DMS114 treated with DMSO at 0.1 percent for 48 hours (cell line): ENCODE data around the gene SLC44A1.
A peak's percentile ranks its signal among the peaks of the same experiment; 100 is the strongest.

Source experiments
- DNase-seq: peaks from one replicate; lab custom pipeline; 2025; ENCODE audit not compliant: unreplicated experiment; lab: John Stamatoyannopoulos, UW

SLC44A1 gene

DNA sequence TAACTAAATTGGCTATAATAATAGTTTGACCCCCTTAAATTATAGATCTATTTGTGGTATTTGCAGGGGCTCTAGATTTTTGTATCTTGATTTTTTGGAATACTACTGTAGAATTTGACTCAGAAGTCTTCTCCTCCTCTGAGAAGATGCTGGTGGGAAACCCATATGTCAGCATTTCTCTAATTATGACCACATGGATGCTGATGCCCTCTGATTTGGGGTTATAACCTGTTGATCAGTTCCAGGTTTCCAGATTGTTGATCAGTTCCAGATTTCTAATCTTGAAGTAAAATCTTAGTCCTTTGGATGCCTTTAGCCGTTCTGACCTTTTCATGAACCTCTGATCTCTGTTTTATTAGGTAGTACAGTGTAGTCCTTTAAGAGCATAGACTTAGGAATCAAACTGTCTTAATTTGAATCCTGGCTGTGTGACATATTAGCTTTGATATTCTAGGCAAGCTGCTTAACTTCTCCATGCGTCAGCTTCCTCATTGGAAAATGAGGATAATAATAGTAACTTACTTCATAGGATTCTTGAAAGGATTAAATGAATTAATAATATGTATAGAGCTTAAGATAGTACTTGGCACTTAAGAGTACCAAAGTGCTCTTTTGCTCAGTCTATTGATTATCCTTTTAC is 211.5 kb downstream of the SLC44A1 start:
- no peak for DNase-seq

DNA sequence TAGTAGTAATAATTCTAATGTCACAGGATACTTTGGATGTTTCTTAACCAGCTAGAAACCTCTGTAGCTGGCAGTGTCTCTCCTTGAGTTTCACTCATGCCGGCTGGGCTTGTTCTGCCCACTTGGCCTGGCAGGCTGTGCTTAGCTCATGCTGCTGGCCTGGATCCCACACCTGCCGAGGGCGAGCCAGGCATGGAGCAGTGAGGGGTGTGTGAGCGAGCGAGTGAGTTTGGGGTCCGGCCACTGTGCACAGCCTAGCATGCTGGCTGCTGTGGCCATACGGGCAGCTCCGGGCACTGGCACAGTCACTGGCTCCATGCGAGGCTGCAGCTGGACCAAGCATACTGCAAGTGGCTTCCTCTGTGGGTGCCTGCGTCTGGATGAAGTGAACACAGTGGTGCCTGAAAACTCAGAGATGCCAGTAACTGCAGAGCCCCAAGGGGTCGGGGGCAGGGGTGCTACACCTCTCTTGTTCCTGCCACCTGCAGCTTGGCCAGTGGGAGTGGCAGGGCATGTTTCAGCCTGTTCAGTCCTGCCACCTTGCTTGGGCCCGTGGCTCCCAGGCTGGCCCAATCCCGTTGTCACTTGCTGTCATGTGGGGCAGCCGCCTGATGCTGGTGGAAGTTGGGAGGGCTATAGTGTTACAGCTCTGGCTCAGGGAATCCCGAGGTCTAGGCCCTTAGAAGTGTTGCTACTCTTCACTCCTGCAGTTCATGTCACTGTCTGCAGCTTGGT is 213.3 kb downstream of the SLC44A1 start:
- DNase-seq = no peak

DNA sequence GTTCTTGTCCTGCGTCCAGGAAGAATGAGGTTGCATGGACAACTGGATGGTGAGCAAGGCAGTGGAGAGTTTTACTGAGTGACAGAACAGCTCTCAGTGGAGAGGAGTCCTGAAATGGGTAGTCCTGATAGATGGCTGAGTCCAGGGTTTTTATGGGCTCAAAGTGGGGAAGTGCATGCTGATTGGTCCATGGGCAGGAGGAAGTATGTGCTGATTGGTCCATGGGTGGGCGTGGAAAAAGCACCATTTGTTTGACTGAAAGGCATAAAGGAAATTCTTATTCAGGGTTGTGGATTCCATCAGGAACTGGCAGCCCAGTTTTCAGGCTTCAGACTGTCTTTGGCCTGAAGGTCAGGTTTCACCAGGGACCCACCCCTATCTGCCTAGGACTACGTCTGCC is 214.0 kb downstream of the SLC44A1 start:
- DNase-seq = no peak

DNA sequence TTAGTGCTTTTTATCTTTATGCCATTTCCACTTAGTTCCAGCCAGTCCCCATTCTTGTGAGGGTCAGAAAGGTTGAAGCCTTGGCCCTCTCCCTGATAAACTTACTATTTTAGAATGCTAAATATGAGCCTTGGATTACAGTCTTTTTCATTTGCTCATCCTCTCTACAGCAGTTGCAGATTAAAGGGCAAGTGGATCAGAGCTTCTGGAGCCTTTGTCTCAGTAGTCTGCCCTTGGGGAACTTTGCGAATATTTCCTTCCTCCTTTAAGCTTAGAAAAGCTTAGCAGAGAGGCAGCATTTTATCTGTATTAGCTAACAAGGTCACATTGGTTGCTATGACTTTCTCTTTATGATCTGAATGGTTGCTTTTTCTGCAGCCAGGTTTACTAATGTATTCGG is 214.9 kb downstream of the SLC44A1 start:
- DNase-seq = no peak

DNA sequence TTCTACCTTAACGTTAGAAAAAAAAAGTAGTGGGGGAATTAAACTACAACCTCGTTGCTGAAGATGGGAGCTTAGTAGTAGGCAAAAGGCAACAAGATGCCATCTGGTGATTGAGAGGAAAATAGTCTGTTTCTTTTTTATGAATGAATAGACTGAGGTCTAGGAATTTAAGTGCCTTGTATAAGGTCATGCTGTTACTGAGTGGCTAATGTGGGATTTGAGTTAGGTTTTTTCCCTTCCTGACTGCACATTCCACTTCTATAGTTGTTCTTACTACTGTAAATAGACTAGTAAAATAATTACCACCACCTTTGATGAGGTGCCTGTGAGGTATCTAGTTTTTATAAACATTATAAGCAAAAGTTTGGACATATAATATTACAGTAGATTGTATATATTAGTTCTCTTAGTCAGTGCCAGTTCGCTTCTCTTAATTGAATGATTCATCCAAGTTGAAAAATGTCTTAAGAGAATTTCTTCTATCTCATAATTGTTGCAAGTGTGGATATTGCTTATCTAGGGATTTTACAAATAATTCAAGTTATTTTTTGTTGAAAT is 222.5 kb downstream of the SLC44A1 start:
- no peak for DNase-seq

DNA sequence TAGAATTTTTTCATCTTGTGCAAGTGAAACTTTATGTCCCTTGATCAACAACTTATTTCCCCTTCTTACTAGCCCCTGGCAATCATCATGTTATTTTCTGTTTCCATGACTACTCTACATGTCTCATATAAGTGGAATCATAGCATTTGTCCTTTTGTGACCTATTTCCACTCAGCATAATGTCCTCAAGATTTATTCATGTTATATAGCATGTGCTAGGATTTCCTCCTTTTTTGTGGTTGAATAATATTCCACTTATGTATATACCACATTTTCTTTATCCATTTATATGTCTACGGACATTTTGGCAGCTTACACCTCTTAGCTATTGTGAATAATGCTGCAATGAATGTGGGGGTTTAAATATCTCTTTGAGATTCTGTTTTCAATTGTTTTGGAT is 224.4 kb downstream of the SLC44A1 start:
- DNase-seq = no peak

DNA sequence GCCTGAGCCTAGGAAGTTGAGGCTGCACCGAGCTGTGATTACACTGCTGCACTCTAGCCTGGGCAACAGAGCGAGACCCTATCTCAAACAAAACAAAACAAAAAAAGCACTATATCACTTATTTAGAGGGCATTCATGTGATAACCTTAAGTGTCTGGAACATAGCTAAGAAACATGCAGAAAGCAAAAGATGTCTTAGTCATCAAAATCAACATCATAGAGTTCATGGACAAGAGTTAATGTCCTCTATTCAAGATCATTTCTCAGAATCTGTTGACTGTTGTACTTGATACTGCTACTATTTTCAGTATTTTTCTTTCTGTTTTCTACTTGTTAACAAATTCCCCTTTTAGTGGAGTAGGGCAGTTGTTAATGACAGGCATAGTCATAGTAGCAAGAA is 228.8 kb downstream of the SLC44A1 start:
- no peak for DNase-seq

DNA sequence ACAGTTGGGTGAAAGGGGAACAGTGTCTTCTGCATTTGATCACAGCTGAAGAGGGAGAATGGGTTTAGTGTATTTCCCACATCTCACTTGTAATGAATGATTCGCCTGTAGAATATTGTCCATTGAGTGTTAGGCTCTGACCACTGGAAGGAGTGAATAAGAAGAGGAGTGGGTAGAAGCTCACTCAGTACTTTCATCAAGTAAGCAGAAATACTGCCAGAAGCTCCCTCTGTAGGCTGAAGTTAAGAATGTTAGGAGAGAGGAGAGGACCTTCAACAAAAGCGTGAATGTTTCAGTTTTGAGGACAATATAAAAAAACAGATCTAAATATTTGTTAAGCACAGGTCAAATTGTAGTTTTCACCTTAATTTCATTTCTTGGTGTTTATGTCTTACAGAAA is 230.9 kb downstream of the SLC44A1 start:
- DNase-seq = peak; percentile 23

DNA sequence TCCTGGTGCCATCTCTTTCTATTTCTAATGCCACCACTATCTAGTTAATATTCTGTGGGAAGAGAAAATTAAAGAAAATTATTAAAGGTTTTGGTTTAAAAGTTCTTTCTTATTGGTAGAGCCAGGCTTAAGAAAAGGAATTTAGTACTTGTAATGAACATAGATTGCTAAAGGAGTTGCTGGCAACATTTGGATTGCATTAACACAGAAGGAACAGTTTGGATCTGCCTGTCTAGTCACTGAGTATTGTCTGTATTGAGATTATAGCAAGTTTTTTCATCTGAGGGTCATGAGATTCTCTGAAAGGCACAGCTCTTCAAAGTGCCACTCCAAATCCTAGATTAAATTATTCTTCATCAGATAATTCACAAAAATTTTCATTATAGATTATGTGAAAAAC is 235.4 kb downstream of the SLC44A1 start:
- no peak for DNase-seq

DNA sequence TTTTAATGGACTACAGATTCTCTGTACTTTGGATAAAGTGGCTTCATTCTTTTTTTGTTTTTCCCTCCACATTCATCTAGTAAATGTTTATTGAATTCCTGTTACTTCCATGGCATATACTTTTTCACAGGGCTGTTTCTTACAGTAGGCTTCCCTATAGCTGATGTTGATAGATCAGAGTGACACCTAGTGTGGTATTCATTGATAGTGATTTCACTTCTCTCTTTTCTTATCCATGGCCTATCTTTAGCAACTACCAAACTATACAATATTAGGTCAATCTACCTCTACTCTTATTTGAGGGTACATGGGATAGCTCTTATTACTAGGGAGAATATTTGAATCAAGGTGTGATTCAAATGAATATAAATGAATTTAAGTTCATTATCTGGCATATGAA is 239.2 kb downstream of the SLC44A1 start:
- DNase-seq = no peak

DNA sequence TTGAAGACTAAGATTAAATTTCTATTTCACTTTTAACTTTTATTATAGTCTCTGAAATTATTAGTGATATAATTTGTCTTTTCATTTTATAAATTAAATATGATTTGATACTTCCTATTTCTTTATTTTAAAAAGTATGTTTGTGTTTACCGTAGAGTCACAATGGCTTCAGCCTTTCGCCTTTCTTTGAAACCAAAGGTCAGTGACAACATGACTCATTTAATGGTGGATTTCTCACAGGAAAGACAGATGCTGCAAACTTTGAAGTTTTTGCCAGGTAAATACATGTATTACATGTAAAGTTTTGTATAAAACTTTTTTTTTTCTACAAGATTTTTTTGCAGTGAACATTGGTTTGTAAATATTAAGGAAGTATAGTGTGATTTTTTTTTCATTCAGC is 239.8 kb downstream of the SLC44A1 start:
- DNase-seq = no peak

DNA sequence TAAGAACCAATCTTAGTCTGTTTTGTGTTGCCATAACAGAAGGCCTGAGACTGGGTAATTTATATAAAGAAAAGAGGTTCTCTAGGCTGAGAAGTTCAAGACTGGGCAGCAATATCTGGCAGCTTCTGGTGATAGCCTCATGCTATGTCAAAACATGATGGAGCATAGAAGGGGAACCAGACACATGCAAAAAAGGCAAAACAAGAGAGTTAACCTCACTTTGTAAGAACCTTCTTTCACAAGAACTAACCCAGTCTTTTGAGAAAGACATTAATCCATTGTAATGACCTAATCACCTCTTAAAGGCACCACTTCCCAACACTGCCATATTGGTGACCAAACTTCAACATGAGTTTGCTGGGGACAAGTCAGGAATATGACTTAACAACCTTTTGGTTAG is 240.7 kb downstream of the SLC44A1 start:
- DNase-seq = no peak
